Measurements from ENCODE around the gene TBC1D14. TPM values are rescaled to one million over a fixed set of nuclear protein-coding genes. Genes with fewer than 3 reads are reported as not detected.

The TBC1D14 gene
- total RNA-seq, 1 experiment from 2014 or later, result 54.0 TPM

- Mint-ChIP-seq H3K9me3 (ENCODE audit: unreplicated experiment) (no peaks in the 10 kb centered on the region), H3K4me3 (ENCODE audit: unreplicated experiment) (no peak overlapping the region), H3K27ac (ENCODE audit: unreplicated experiment) (no peak overlapping the region), H3K36me3 (ENCODE audit: insufficient read depth, unreplicated experiment) (peaks cover 64% of the 10 kb centered on the region), H3K4me1 (ENCODE audit: low read depth, unreplicated experiment) (no peaks in the 10 kb centered on the region), H3K27me3 (ENCODE audit: insufficient read depth, unreplicated experiment) (no peaks in the 10 kb centered on the region)
- CTCF ChIA-PET, result no interaction called here
- intact Hi-C loops (cut with micrococcal nuclease; ENCODE audit: unreplicated experiment), result no loop called here
- no peaks in the 10 kb centered on the region for H3K27me3 ChIP-seq (replicated peaks; ENCODE audit: control insufficient read depth, insufficient read depth, low read length)
- DNase-seq, result no peak
- H3K36me3 ChIP-seq (ENCODE audit: control insufficient read depth, insufficient read depth, low read length), result peaks cover 2% of the 10 kb centered on the region
- TF ChIP-seq, protein P1, sequence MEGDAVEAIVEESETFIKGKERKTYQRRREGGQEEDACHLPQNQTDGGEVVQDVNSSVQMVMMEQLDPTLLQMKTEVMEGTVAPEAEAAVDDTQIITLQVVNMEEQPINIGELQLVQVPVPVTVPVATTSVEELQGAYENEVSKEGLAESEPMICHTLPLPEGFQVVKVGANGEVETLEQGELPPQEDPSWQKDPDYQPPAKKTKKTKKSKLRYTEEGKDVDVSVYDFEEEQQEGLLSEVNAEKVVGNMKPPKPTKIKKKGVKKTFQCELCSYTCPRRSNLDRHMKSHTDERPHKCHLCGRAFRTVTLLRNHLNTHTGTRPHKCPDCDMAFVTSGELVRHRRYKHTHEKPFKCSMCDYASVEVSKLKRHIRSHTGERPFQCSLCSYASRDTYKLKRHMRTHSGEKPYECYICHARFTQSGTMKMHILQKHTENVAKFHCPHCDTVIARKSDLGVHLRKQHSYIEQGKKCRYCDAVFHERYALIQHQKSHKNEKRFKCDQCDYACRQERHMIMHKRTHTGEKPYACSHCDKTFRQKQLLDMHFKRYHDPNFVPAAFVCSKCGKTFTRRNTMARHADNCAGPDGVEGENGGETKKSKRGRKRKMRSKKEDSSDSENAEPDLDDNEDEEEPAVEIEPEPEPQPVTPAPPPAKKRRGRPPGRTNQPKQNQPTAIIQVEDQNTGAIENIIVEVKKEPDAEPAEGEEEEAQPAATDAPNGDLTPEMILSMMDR (IDR thresholded peaks at IDR 0.05; ENCODE audit: insufficient read depth in 1 of 2, low read depth in 1 of 2, low read length in 1 of 2, severe bottlenecking in 1 of 2, unreplicated experiment in 1 of 2), result no peak
- H3K9me3 ChIP-seq, result no peaks in the 10 kb centered on the region
- H3K4me3 ChIP-seq (ENCODE audit: low read depth, low read length), result no peak overlapping the region
- POLR2A ChIA-PET, result no interaction called here
- BruUV-seq (replicated peaks), result no TSS peak
- H3K4me1 ChIP-seq, result no peaks in the 10 kb centered on the region
Measured at GRCh38 chr4:6878451-6879059, 31.1 kb upstream of the TBC1D14 start.

GRCh38 chr4:6880691-6881090 is 28.9 kb upstream of the TBC1D14 start:
- DNase-seq, result no peak
- H3K27me3 Mint-ChIP-seq (ENCODE audit: insufficient read depth, unreplicated experiment), result no peaks in the 10 kb centered on the region
- no TSS peak for BruUV-seq (replicated peaks)
- TF ChIP-seq, protein P1 (IDR thresholded peaks at IDR 0.05; ENCODE audit: insufficient read depth in 1 of 2, low read depth in 1 of 2, low read length in 1 of 2, severe bottlenecking in 1 of 2, unreplicated experiment in 1 of 2), result no peak
- POLR2A ChIA-PET, result no interaction called here
- CTCF ChIA-PET, result no interaction called here
- H3K4me3 Mint-ChIP-seq (ENCODE audit: unreplicated experiment), result no peak overlapping the region
- intact Hi-C loops (cut with micrococcal nuclease; ENCODE audit: unreplicated experiment), result no loop called here
- H3K27me3 ChIP-seq (replicated peaks; ENCODE audit: control insufficient read depth, insufficient read depth, low read length), result no peaks in the 10 kb centered on the region
- H3K27ac Mint-ChIP-seq (ENCODE audit: unreplicated experiment), result no peak overlapping the region
- H3K9me3 Mint-ChIP-seq (ENCODE audit: unreplicated experiment), result no peaks in the 10 kb centered on the region
- peaks cover 53% of the 10 kb centered on the region for H3K36me3 Mint-ChIP-seq (ENCODE audit: insufficient read depth, unreplicated experiment)
- no peaks in the 10 kb centered on the region for H3K9me3 ChIP-seq
- H3K4me3 ChIP-seq (ENCODE audit: low read depth, low read length), result no peak overlapping the region
- no peaks in the 10 kb centered on the region; the same call in 1 of the 2 replicates for H3K36me3 ChIP-seq (ENCODE audit: control insufficient read depth, insufficient read depth, low read length)
- H3K4me1 ChIP-seq, result no peaks in the 10 kb centered on the region
- H3K4me1 Mint-ChIP-seq (ENCODE audit: low read depth, unreplicated experiment), result no peaks in the 10 kb centered on the region

GRCh38 chr4:6881908-6882307 is 27.7 kb upstream of the TBC1D14 start:
- peaks cover 53% of the 10 kb centered on the region for H3K36me3 Mint-ChIP-seq (ENCODE audit: insufficient read depth, unreplicated experiment)

More at GRCh38 chr4:6881908-6882307, 27.7 kb upstream of the TBC1D14 start:
- no peaks in the 10 kb centered on the region for H3K27me3 Mint-ChIP-seq (ENCODE audit: insufficient read depth, unreplicated experiment)
- no TSS peak for BruUV-seq (replicated peaks)
- H3K36me3 ChIP-seq (ENCODE audit: control insufficient read depth, insufficient read depth, low read length), result no peaks in the 10 kb centered on the region; the same call in 1 of the 2 replicates
- no peak overlapping the region for H3K27ac Mint-ChIP-seq (ENCODE audit: unreplicated experiment)
- POLR2A ChIA-PET, result no interaction called here
- intact Hi-C loops (cut with micrococcal nuclease; ENCODE audit: unreplicated experiment), result no loop called here
- H3K4me3 ChIP-seq (ENCODE audit: low read depth, low read length), result no peak overlapping the region
- no peaks in the 10 kb centered on the region for H3K4me1 Mint-ChIP-seq (ENCODE audit: low read depth, unreplicated experiment)
- no peaks in the 10 kb centered on the region for H3K9me3 ChIP-seq
- no peaks in the 10 kb centered on the region for H3K9me3 Mint-ChIP-seq (ENCODE audit: unreplicated experiment)
- DNase-seq, result no peak
- H3K4me1 ChIP-seq, result no peaks in the 10 kb centered on the region
- CTCF ChIA-PET, result interaction anchor here (0.8 to 2.1 kb wide), 2 partner anchors 8 to 11 kb away, joined by 3 to 7 read pairs; no protein-coding TSS in a partner anchor
- H3K4me3 Mint-ChIP-seq (ENCODE audit: unreplicated experiment), result no peak overlapping the region
- H3K27me3 ChIP-seq (replicated peaks; ENCODE audit: control insufficient read depth, insufficient read depth, low read length), result no peaks in the 10 kb centered on the region
- TF ChIP-seq, protein P1 (IDR thresholded peaks at IDR 0.05; ENCODE audit: insufficient read depth in 1 of 2, low read depth in 1 of 2, low read length in 1 of 2, severe bottlenecking in 1 of 2, unreplicated experiment in 1 of 2), result no peak
